ENCODE data around the gene NDUFC1. TPM values are rescaled to one million over a fixed set of nuclear protein-coding genes. Genes with fewer than 3 reads are reported as not detected.

Gene NDUFC1
- total and polyA plus RNA-seq, 2 of the 4 experiments (the other 2 are of a cell fraction), result 25.1 to 65.1 TPM

DNA sequence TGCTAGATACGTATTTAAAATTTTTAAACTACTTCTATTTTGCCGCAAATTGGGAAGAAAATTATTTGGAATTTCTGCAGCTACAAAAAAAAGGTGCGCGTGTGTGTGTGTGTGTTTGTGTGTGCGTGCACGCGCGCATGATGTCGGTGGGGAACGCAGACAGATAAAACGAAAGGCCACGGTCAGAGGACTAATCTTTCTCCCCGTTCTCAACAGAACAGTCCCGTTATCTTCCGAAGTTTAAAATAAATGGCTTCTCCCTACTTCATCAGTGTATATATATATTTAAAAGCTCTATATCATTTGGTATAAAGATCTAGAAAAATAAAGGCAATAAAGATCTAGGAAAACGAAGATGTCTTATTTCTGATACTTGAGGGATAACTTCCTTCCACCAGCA, 23.8 kb downstream of the NDUFC1 start:
- Histone ChIP-seq H3K4me1 (ENCODE audit: control insufficient read depth, insufficient read depth, low read length) (peaks cover 3% of the 10 kb centered on the region), H3K9me1 (ENCODE audit: insufficient read depth, low read length) (peaks cover 3% of the 10 kb centered on the region), H2BK15ac (ENCODE audit: low read depth, low read length) (no peak overlapping the region), H4K5ac (ENCODE audit: low read depth, low read length) (no peak overlapping the region; the same call in 1 of the 2 replicates), H4K8ac (ENCODE audit: low read depth in 2 of 2, low read length in 2 of 2) (peak overlapping the region in 1 of 2 experiments; percentile 58; a peak in 2 of 4 replicates), H3K9me3 (ENCODE audit: control insufficient read depth, insufficient read depth, low read length) (no peaks in the 10 kb centered on the region), H3K18ac (ENCODE audit: low read depth, low read length) (no peak overlapping the region), H3K56ac (ENCODE audit: extremely low read depth, insufficient read depth, low read length) (peak overlapping the region; percentile 39; the same call in 1 of the 2 replicates), H2AK9ac (replicated peaks; ENCODE audit: low read depth, low read length, poor library complexity) (no peak overlapping the region), H2BK5ac (ENCODE audit: low read depth, low read length, poor library complexity, severe bottlenecking) (no peak overlapping the region), H2BK120ac (ENCODE audit: low read depth, low read length) (no peak overlapping the region), H3K23ac (ENCODE audit: low read depth, low read length) (peak overlapping the region; percentile 45; the same call in 1 of the 2 replicates), H3K4me2 (ENCODE audit: low read depth, low read length) (peak overlapping the region; percentile 82), H3K9ac (ENCODE audit: low read depth, low read length) (peak overlapping the region; percentile 65), H3K4ac (ENCODE audit: low read depth, low read length) (peak overlapping the region; percentile 41; the same call in 1 of the 2 replicates), H4K20me1 (ENCODE audit: insufficient read depth, low read length) (no peaks in the 10 kb centered on the region), H2AFZ (replicated peaks; ENCODE audit: low read length, poor library complexity) (peak overlapping the region; percentile 33), H3K36me3 (ENCODE audit: control insufficient read depth, insufficient read depth, low read length) (0 out of 2 replicates have a peak, but pooled peaks cover 1% of the 10 kb centered on the region), H3K79me1 (ENCODE audit: low read depth in 1 of 2, low read length in 2 of 2) (peaks cover 6 to 15% of the 10 kb centered on the region in 2 experiments), H4K91ac (ENCODE audit: insufficient read depth, low read depth, low read length) (no peak overlapping the region), H3K4me3 (ENCODE audit: insufficient read depth, low read depth, low read length) (peak overlapping the region; percentile 60), H3K14ac (replicated peaks; ENCODE audit: low read depth, low read length) (0 out of 2 replicates have a peak overlapping the region, but pooled peaks have one; percentile 70), H3K27me3 (ENCODE audit: control insufficient read depth, insufficient read depth, low read length) (no peaks in the 10 kb centered on the region), H3K27ac (ENCODE audit: insufficient read depth, low read length) (no peak overlapping the region), H2BK20ac (ENCODE audit: low read depth, low read length) (no peak overlapping the region), H2AK5ac (ENCODE audit: low read depth, low read length) (0 out of 2 replicates have a peak overlapping the region, but pooled peaks have one; percentile 1)
- 53% methylated on average over 3 of the region's 16 CpGs; no CpG with 5 or more reads in 1 of the 2 experiments for WGBS, 2 experiments (ENCODE audit: extremely low coverage in 2 of 2, insufficient read length in 1 of 2)
- ChIA-PET CTCF (no interaction called here), POLR2A (ENCODE audit: unreplicated experiment) (interaction anchor here (0.5 kb wide), 1 partner anchor 29 kb away, joined by 3 read pairs; no protein-coding TSS in a partner anchor)
- TF ChIP-seq POLR2A (IDR thresholded peaks at IDR 0.05; ENCODE audit: low read depth, low read length) (no peak), CHD1 (IDR thresholded peaks at IDR 0.05; ENCODE audit: low read depth, low read length) (no peak), RCOR1 (IDR thresholded peaks at IDR 0.05; ENCODE audit: insufficient replicate concordance, low read length) (no peak), FOS (IDR thresholded peaks at IDR 0.05; ENCODE audit: low read depth, low read length) (no peak)
- DNase-seq, result peak; percentile 10
- ATAC-seq (ENCODE audit: low read depth), result no peak
- dilution Hi-C loops (cut with HindIII; ENCODE audit: low sequenced_read_pairs, unreplicated experiment) (no loop called here), intact Hi-C loops (cut with micrococcal nuclease) (no loop called here), in situ Hi-C loops (cut with MboI; ENCODE audit: low sequenced_read_pairs) (no loop called here)
- BruUV-seq (replicated peaks), result no TSS peak

Measured in IMR-90 (cell line).